Glutamatergic neuron (in vitro differentiated cells): Measurements from ENCODE around the gene DRAXIN. TPM values are rescaled to one million over a fixed set of nuclear protein-coding genes. Genes with fewer than 3 reads are reported as not detected.

Experiments used
- DNase-seq: peaks from one replicate; pipeline ENCODE4 v3.0.0; 2022
- H3K27ac Mint-ChIP-seq: one replicate; pipeline ENCODE4 v1.8.0; 2020; ENCODE audit warnings: mild to moderate bottlenecking, mixed read lengths, inconsistent platforms; ENCODE audit not compliant: unreplicated experiment
- H3K27me3 Mint-ChIP-seq: one replicate; pipeline ENCODE4 v1.8.0; 2020; ENCODE audit warnings: mild to moderate bottlenecking, moderate library complexity, mixed read lengths, inconsistent platforms; ENCODE audit not compliant: unreplicated experiment
- H3K36me3 Mint-ChIP-seq: one replicate; pipeline ENCODE4 v1.8.0; 2020; ENCODE audit warnings: mild to moderate bottlenecking, mixed read lengths, inconsistent platforms; ENCODE audit not compliant: unreplicated experiment
- H3K4me1 Mint-ChIP-seq: one replicate; pipeline ENCODE4 v1.8.0; 2020; ENCODE audit warnings: mild to moderate bottlenecking, low read depth, mixed read lengths, inconsistent platforms; ENCODE audit not compliant: unreplicated experiment
- H3K4me3 Mint-ChIP-seq: one replicate; pipeline ENCODE4 v1.8.0; 2020; ENCODE audit warnings: mild to moderate bottlenecking, mixed read lengths, inconsistent platforms; ENCODE audit not compliant: unreplicated experiment
- H3K9me3 Mint-ChIP-seq: one replicate; pipeline ENCODE4 v1.8.0; 2020; ENCODE audit warnings: mild to moderate bottlenecking, moderate library complexity, mixed read lengths, inconsistent platforms; ENCODE audit not compliant: unreplicated experiment
- CTCF ChIP-seq: fragments of 200-600 bp; sonication (generic); IDR thresholded peaks from one replicate; pipeline ENCODE4 v1.5.0; 2021; ENCODE audit not compliant: partially characterized antibody, unreplicated experiment
- total RNA-seq: library from RNA; stranded (reverse); fragmentation: NEBNext Ultra II Directional; extraction: Animal tissue kit (Norgen Biotek cat#: 25700); gene quantifications from one replicate; pipeline ENCODE4 v1.2.1, GENCODE V29; 2021; ENCODE audit not compliant: unreplicated experiment

Gene DRAXIN
- total RNA-seq, 1 donor from 2014 or later, result 111 TPM

GRCh38 chr1:11752359-11753088 lies 61.0 kb downstream of the DRAXIN start:
- H3K36me3 Mint-ChIP-seq, result peaks cover 14% of the 10 kb centered on the region
- H3K27ac Mint-ChIP-seq, result no peak overlapping the region
- H3K4me3 Mint-ChIP-seq, result no peak overlapping the region
- TF ChIP-seq CTCF, result no peak
- peaks cover 13% of the 10 kb centered on the region for H3K4me1 Mint-ChIP-seq
- peaks cover 9% of the 10 kb centered on the region for H3K27me3 Mint-ChIP-seq
- no peaks in the 10 kb centered on the region for H3K9me3 Mint-ChIP-seq
- DNase-seq, result no peak

GRCh38 chr1:11753555-11754208 lies 62.2 kb downstream of the DRAXIN start:
- H3K4me3 Mint-ChIP-seq, result no peak overlapping the region
- H3K4me1 Mint-ChIP-seq, result peaks cover 13% of the 10 kb centered on the region
- H3K27me3 Mint-ChIP-seq, result peaks cover 9% of the 10 kb centered on the region
- TF ChIP-seq CTCF, result no peak
- H3K36me3 Mint-ChIP-seq, result peaks cover 14% of the 10 kb centered on the region
- H3K27ac Mint-ChIP-seq, result no peak overlapping the region
- no peaks in the 10 kb centered on the region for H3K9me3 Mint-ChIP-seq
- DNase-seq, result no peak

GRCh38 chr1:11757047-11757446 lies 65.5 kb downstream of the DRAXIN start:
- Mint-ChIP-seq H3K9me3 (peaks cover 2% of the 10 kb centered on the region), H3K4me3 (no peak overlapping the region), H3K4me1 (peaks cover 7% of the 10 kb centered on the region), H3K27ac (no peak overlapping the region), H3K36me3 (peaks cover 19% of the 10 kb centered on the region), H3K27me3 (peaks cover 11% of the 10 kb centered on the region)
- no peak for DNase-seq
- no peak for TF ChIP-seq CTCF

GRCh38 chr1:11759791-11760190 lies 68.3 kb downstream of the DRAXIN start:
- no peak for TF ChIP-seq CTCF
- H3K27me3 Mint-ChIP-seq, result peaks cover 16% of the 10 kb centered on the region
- H3K4me3 Mint-ChIP-seq, result no peak overlapping the region
- peaks cover 3% of the 10 kb centered on the region for H3K4me1 Mint-ChIP-seq
- H3K36me3 Mint-ChIP-seq, result peaks cover 19% of the 10 kb centered on the region
- peaks cover 2% of the 10 kb centered on the region for H3K9me3 Mint-ChIP-seq
- H3K27ac Mint-ChIP-seq, result no peak overlapping the region
- no peak for DNase-seq

- no peak overlapping the region for H3K27ac Mint-ChIP-seq
- H3K9me3 Mint-ChIP-seq, result peaks cover 2% of the 10 kb centered on the region
- peaks cover 3% of the 10 kb centered on the region for H3K4me1 Mint-ChIP-seq
- TF ChIP-seq CTCF, result no peak
- H3K27me3 Mint-ChIP-seq, result peaks cover 14% of the 10 kb centered on the region
- no peak for DNase-seq
- no peak overlapping the region for H3K4me3 Mint-ChIP-seq
- peaks cover 14% of the 10 kb centered on the region for H3K36me3 Mint-ChIP-seq
Observed at GRCh38 chr1:11761285-11761684, 69.8 kb downstream of the DRAXIN start.
